ENCODE results near the gene TCEANC2.

GRCh38 chr1:54149734-54150133 lies 96.3 kb downstream of the TCEANC2 start:
- TF ChIP-seq POLR2AphosphoS5 (IDR thresholded peaks at IDR 0.05; ENCODE audit: borderline replicate concordance, low read depth, low read length) (no peak), EZH2 (IDR thresholded peaks at IDR 0.05) (no peak), FOXP2 (optimal IDR thresholded peaks at IDR 0.05; ENCODE audit: control extremely low read depth, extremely low read length, insufficient read depth) (no peak)
